GM18499 (cell line): Measurements from ENCODE around the gene MPV17L.
"Not testable (repeated sequence)": the region's sequence is repeated elsewhere in the genome, so short reads cannot be mapped to it uniquely, and the experiment has no call there.

Experiments
- ATAC-seq: cut with Tn5 transposase; IDR thresholded peaks from one replicate; pipeline ENCODE4 v1.9.1; 2021; ENCODE audit warnings: moderate number of reproducible peaks; ENCODE audit not compliant: insufficient read depth, unreplicated experiment

Gene MPV17L

DNA sequence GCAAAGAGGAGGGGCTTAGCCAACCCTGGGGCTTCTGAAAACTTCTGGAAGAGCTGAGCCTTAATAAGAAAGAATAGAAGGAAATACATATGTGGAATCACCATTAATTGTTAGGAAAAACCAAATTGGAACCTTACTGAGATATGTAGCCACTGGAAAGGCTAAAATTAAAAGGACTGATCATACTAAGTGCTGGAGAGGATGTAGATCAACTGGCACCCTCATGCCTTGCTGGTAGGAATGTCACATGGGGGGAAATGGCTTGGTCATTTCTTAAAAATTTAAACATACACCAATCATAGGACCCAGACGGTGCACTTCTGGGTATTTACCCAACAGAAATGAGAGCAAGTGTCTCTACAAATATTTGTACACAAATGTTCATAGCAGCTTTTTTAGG, 49.9 kb downstream of the MPV17L start:
- ATAC-seq: no peak

- ATAC-seq: no peak
These were observed 51.3 kb downstream of the MPV17L start for GRCh38 chr16:15446901-15447300.

DNA sequence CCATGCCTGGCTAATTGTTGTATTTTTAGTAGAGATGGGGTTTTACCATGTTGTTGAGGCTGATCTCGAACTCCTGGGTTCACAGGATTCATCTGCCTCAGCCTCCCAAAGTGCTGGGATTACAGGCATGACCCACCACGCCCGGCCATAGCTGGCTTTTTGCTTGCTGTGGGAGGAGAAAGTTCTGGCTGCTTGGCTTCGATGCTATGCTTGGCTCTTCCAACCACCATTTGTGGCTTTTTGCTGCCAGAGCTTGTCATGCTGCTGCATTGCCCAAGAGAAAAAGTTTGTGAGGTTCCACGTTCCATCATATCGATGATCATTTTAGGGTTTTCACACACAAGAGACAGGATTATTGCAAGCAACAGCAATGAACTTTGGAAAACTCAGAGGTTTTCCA, 55.1 kb downstream of the MPV17L start:
- ATAC-seq: no peak

DNA sequence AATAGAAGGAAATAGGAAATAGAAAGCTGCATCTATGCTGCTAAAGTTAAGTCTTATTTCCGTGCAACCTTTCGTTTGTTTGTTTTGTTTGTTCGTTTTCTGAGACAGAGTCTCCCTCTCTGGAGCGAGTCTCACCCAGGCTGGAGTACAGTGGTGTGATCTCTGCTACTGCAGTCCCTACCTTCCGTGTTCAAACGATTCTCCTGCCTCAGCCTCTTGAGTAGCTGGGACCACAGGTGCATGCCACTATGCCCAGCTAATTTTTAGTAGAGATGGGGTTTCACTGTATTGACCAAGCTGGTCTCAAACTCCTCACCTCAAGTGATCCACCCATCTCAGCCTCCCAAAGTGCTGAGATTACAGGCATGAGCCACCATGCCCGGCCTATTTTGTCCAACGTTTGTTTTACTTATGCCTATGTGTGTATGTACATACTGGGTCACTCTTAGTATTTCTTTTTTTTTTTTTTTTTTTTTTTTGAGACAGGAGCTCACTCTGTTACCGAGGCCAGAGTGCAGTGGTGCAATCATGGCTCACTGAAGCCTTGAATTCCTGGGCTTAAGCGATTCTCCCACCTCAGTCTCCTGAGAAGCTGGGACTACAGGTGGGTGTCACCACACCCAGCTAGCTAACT, 55.7 kb downstream of the MPV17L start:
- ATAC-seq: no peak

DNA sequence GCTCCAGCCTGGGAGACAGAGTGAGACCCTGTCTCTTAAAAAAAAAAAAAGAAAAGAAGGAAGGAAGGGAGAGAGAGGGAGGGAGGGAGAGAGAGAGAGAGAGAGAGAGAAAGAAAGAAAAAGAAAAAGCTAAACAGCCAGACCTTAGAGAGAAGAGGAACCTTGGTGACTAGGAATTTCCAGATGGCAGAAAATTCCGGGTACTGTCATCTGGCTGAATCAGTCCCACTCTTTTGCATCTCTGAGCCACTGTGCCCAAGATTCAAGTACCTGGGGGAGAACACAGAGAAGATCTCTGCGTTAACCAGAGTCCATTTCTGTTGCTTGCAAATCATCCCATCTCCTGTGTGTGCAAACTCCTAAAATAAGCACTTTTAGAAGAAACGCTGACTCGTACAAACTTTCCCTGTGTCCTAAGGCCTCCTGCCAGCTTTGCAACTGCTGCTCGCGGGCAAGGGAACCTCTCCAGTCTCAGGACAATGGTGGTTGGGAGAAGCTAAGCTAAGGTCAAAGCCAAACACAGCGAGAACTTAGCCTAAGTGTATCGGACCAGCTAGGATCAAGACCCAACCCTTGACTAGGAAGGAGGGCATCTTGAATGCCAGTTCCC, 56.8 kb downstream of the MPV17L start:
- no peak for ATAC-seq

GRCh38 chr16:15453296-15453695, 57.7 kb downstream of the MPV17L start:
- not testable (repeated sequence) for ATAC-seq

DNA sequence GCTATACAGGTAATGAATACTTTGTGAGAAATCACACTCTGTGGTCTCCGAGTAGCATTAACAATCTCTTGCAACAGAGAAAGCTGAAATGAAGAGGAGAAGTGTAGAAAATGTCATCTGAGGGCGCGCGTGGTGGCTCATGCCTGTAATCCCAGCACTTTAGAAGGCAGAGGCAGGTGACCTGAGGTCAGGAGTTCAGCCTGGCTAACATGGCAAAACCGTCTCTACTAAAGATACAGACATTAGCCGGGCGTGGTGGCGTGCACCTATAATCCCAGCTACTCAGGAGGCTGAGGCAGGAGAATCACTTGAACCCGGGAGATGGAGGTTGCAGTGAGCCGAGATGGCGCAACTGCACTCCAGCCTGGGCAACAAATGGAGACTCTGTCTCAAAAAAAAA, 59.4 kb downstream of the MPV17L start:
- not testable (repeated sequence) for ATAC-seq

GRCh38 chr16:15457400-15457799, 61.8 kb downstream of the MPV17L start:
- no peak for ATAC-seq

DNA sequence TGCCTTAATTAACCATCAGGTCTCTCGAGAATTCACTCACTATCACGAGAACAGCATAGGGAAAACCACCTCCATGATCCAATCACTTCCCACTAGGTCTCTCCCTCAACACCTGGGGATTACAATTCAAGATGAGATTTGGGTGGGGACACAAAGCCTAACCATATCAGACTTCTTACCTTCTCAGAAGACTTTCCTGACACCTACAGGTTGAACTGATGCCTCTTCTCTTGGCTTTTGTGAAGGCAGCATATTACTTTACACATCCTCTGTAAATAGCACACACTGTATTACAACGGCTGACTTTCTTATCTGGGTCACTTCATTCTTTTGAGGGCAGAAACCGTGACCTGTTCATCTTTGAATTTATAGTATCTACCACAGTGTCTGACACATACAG, 62.4 kb downstream of the MPV17L start:
- no peak for ATAC-seq

- ATAC-seq: no peak
These were observed 64.2 kb downstream of the MPV17L start for GRCh38 chr16:15459791-15460190.

DNA sequence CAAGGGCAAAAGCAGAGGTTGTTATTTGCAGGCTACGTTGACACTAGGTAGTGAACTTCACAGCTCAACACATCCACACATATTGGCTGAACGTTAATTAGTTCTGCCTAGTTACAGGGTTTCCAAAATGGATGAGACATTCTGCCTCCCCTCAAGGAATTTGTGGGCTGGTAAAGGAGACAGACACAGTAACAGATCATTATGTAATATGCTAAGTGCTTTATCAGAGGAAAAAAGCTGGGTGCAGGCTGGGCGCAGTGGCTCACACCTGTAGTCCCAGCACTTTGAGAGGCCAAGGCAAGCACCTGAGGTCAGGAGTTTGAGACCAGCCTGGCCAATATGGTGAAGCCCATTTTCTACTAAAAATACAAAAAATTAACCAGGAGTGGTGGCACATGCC, 65.0 kb downstream of the MPV17L start:
- no peak for ATAC-seq

DNA sequence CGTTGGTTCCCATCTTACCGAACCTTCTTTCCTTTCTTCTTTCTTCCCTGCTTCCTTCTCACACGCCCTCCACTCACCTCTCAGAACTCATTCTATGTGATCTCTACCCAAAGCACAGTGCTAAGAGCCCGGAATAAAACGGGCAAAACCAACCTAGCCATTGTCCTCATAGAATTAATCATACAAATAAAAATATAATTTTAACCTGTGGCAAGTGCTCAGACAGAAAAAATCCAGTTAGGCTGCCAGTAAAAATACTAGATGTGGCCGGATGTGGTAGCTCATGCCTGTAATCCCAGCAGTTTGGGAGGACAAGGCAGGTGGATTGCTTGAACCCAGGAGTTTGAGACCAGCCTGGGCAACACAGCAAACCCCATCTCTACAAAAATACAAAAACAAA, 65.8 kb downstream of the MPV17L start:
- ATAC-seq: no peak
